G401 (cell line): ENCODE results near the gene VHLL. TPM values are rescaled to one million over a fixed set of nuclear protein-coding genes. Genes with fewer than 3 reads are reported as not detected.

Experiments used
- DNase-seq: peaks from one replicate; pipeline ENCODE4 v3.0.0-alpha.2; 2015; ENCODE audit warnings: low spot score
- in situ Hi-C: cut with HindIII; loops from 2 replicates; pipeline ENCODE4 v1.10.0; 2016; ENCODE audit warnings: low sequenced_read_pairs, mixed read lengths
- total RNA-seq: library from RNA; depleted of rRNA; stranded (reverse); fragments of >200 nt; shearing (Covaris generic); gene quantifications from 2 replicates; pipeline ENCODE4 v1.2.3, GENCODE V29; 2014; rRNA removed

Gene VHLL
- total RNA-seq, 1 experiment from 2014 or later = not detected

DNA sequence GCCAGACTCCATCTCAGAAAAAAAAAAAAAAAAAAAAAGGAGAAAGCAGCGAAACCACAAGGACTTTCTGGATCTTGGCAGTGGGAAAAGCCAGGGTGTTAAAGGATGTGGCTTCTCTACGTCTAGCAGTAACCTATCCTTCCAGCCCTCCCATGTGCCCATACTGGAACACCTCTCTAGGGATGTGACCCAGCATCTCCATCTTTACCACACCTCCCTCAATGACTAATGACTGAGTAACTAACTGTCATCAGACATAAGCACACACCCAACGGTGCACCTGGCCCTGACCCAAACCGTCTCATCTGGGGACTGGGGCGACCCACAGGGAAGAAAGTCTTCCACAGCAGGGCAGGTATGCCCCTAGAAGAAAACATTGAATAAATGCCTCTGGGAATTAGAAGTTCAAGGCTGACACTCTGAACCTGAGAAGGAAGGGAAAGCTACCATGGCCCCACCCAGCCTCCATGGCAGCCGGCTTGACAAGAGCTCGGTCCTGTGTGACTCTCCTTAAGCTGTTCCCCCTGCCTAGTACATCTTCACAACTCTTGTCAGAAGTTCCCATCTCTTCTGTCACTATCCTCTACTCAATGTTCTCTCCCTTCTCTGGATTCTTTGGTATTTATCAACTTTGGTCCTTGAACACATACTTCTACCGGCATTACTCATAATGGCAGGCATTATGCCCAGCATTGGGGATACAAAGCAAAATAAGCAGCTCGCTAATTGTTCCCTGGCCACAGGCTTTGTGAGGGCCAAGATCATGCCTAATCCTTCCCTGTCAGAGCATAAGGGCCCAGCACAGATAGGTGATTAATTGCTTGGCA lies 36.4 kb downstream of the VHLL start:
- in situ Hi-C loops = no loop called here
- no peak for DNase-seq

DNA sequence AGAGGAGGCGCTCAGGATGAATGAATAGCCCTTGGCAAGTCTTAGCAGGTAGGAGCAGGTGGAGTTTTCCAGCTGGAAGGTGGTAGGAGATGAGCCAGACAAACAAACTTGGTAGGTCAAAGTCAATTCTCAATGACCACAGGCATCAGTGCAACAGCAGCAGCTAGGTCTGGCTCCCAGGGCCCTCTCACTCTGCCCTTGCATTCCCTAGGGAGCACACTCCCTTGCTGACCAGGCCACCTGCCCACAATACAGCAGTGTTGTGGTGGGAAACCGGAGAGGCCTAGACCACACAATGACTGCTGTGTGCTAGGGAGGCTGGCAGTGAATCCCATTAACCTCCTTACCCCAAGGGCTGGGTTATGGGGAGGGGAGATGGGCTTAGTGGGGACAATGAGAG lies 38.2 kb downstream of the VHLL start:
- no peak for DNase-seq
- in situ Hi-C loops = no loop called here

DNA sequence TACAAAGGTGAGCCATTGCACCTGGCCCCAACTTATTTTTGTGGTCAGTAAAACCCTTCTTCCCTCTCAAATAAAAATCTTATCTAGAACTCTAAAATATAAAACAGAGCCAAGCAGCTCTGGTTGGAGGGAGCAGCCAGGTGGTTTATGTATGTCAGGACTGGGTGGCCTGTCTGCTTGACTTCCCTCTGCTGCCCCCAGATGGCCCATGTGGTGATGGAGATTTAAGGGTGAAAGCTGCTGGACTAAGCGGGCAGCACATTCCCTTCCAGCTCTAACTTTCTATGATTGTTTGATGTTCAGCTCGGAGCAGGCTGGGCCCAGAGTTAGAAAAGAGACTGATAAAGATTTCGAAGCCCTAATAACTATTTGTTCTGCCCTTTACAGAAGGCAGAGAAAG lies 39.3 kb downstream of the VHLL start:
- in situ Hi-C loops = no loop called here
- no peak for DNase-seq

DNA sequence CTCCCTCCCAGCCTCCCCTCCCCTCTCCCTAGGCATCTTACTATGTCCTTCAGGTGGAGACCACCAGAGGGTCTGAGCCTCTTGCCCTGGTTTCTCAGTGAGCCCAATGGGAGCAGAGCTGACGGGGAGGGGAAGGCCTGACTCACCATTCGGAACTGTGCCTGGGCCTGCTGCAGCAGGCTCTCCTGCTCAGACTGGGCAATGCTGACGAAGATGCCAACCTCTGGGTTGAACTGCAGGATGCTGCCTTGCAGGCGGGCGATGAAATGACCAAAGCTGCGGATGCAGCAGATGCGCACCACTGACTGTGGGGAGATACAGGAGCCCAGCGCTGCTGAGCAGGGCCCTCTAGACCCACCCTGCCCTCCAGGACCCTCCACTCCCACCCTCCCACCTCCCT lies 40.2 kb downstream of the VHLL start:
- DNase-seq = no peak
- in situ Hi-C loops = no loop called here

DNA sequence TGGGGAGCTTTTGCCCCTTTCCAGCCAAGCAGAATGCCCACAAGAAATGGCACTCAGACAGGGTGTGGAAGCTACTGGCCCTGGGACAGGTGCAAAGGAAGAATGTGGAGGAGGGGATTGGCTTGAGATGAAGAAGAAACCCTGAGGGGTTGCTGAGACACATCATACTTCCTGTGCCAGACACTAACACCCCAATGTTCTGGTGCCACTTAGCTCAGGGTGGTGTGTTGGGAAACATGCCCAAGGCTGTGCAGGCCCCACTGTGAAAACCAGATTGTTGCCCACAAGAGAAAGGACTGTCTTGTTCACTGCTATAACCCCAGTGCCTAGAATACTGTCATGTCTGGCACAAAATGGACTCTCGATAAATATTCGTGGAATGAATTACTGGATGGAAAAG lies 41.4 kb downstream of the VHLL start:
- DNase-seq = no peak
- in situ Hi-C loops = no loop called here

DNA sequence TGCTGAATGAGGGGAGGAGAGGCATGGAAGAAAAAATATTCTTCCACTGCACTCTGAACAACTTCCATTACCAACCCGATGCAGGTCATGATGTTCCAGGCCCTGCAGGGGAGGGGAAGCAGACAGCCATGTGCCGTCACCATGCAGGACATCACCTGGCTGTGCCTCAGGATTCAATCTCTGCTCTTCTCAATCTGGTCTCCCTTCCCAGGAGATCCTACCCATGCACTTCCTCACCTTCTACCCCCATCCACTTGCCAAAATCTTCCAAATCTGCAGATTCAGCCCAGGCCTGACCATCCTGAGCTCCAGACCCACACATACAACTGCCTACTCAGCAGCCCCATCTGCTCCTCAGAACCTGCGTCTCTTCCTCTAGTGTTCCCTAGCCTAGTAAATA lies 45.5 kb downstream of the VHLL start:
- DNase-seq = peak; percentile 66
- in situ Hi-C loops = no loop called here

DNA sequence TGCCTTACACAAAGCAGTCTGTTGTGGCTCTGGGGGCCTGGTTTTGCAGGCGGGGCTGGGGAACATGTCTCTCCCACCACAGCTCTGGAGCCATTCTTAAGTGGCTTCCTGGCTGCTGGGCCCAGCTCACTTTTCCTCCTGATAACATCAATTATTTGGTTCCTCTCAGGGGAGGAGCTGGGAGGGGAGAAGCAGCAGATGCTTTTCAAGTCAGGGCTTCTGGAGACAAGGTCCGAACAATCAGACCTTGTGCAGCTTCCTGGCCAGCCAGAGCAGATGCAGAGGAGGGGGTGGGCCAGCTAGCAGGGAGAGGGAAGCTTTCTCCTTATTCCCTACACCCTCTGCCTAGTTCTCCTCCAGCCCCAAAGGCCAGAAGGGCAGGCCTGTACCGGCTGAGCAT lies 47.6 kb downstream of the VHLL start:
- DNase-seq = no peak
- in situ Hi-C loops = no loop called here

DNA sequence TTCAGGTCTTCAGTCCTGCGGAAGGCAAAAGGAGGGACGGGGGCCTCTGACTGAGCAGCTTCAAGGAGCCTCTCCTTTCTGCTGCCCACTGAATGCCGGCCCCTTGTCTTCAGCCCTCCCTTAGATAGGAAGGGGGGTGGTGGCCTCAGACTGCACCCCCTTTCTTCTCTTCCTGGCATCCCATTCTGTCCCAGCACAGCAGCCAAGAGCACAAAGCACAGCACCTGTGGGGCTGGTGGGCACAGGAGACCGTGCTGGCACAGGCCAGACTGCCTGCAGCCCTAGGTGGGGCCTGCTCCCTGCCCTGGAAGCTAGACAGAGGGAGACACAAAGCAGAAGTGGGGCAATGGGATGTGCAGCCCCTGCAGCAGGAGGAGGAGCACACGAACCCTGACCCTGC lies 49.5 kb downstream of the VHLL start:
- no peak for DNase-seq
- in situ Hi-C loops = no loop called here

Other genes with a start within 250 kb of the VHLL start
- 29.5 and 30.0 TPM in 2 replicates for gene UBQLN4, start 245.5 kb downstream of the VHLL start, total RNA-seq
- gene LAMTOR2, start 244.5 kb downstream of the VHLL start, total RNA-seq = 20.1 and 42.3 TPM in 2 replicates
- gene RAB25, start 238.1 kb downstream of the VHLL start, total RNA-seq = not detected in 2 replicates
- 21.0 and 21.2 TPM in 2 replicates for gene MEX3A, start 216.8 kb downstream of the VHLL start, total RNA-seq
- 314 and 341 TPM in 2 replicates for gene LMNA, start 184.6 kb downstream of the VHLL start, total RNA-seq
- 1.8 and 2.0 TPM in 2 replicates for gene SEMA4A, start 145.7 kb downstream of the VHLL start, total RNA-seq
- 7.3 and 11.9 TPM in 2 replicates for gene SLC25A44, start 105.2 kb downstream of the VHLL start, total RNA-seq
- gene PMF1, start 86.3 kb downstream of the VHLL start, total RNA-seq = 97.2 and 127 TPM in 2 replicates
- gene BGLAP, start 57.1 kb downstream of the VHLL start, total RNA-seq = not detected in 2 replicates
- gene PAQR6, start 51.3 kb downstream of the VHLL start, total RNA-seq = 0.07 and 2.0 TPM in 2 replicates
- gene SMG5, start 16.5 kb downstream of the VHLL start, total RNA-seq = 46.3 and 73.5 TPM in 2 replicates
- 2.0 and 5.0 TPM in 2 replicates for gene TMEM79, start 15.0 kb downstream of the VHLL start, total RNA-seq
- gene GLMP, start 3.6 kb downstream of the VHLL start, total RNA-seq = 0.92 and 3.3 TPM in 2 replicates
- 936 and 1,057 TPM in 2 replicates for gene CCT3, start 39.0 kb upstream of the VHLL start, total RNA-seq
- not detected in 2 replicates for gene TSACC, start 39.2 kb upstream of the VHLL start, total RNA-seq
- gene RHBG, start 69.9 kb upstream of the VHLL start, total RNA-seq = 0.06 and 3.5 TPM in 2 replicates
- 5.5 and 7.3 TPM in 2 replicates for gene MEF2D, start 201.5 kb upstream of the VHLL start, total RNA-seq